ENCODE data around the gene TMPRSS11A.

The TMPRSS11A gene

GRCh38 chr4:67918428-67918827 is 44.9 kb downstream of the TMPRSS11A start:
- no peaks in the 10 kb centered on the region for H3K9me3 ChIP-seq (ENCODE audit: control insufficient read depth in 5 of 5, low read length in 5 of 5)
- no peaks in the 10 kb centered on the region for H3K4me1 ChIP-seq (ENCODE audit: control insufficient read depth in 5 of 5, insufficient read depth in 5 of 5, low read length in 5 of 5)
- H3K27me3 ChIP-seq (ENCODE audit: control insufficient read depth in 5 of 5, insufficient read depth in 4 of 5, low read length in 5 of 5): no peaks in the 10 kb centered on the region
- no peak overlapping the region for H3K9ac ChIP-seq (ENCODE audit: low read length in 5 of 5)
- H3K27ac ChIP-seq (ENCODE audit: low read depth, low read length): no peak overlapping the region
- no peaks in the 10 kb centered on the region for H3K36me3 ChIP-seq (ENCODE audit: control insufficient read depth in 5 of 5, insufficient read depth in 5 of 5, low read length in 5 of 5)
- no peak overlapping the region for H3K4me3 ChIP-seq (ENCODE audit: low read depth in 1 of 5, low read length in 5 of 5)

- Histone ChIP-seq H3K4me1 (ENCODE audit: control insufficient read depth in 5 of 5, insufficient read depth in 5 of 5, low read length in 5 of 5) (no peaks in the 10 kb centered on the region), H3K9me3 (ENCODE audit: control insufficient read depth in 5 of 5, low read length in 5 of 5) (no peaks in the 10 kb centered on the region), H3K27me3 (ENCODE audit: control insufficient read depth in 5 of 5, insufficient read depth in 4 of 5, low read length in 5 of 5) (no peaks in the 10 kb centered on the region), H3K9ac (ENCODE audit: low read length in 5 of 5) (no peak overlapping the region), H3K36me3 (ENCODE audit: control insufficient read depth in 5 of 5, insufficient read depth in 5 of 5, low read length in 5 of 5) (no peaks in the 10 kb centered on the region), H3K27ac (ENCODE audit: low read depth, low read length) (no peak overlapping the region), H3K4me3 (ENCODE audit: low read depth in 1 of 5, low read length in 5 of 5) (no peak overlapping the region)
Measured at GRCh38 chr4:67915400-67915966, 47.8 kb downstream of the TMPRSS11A start.

DNA sequence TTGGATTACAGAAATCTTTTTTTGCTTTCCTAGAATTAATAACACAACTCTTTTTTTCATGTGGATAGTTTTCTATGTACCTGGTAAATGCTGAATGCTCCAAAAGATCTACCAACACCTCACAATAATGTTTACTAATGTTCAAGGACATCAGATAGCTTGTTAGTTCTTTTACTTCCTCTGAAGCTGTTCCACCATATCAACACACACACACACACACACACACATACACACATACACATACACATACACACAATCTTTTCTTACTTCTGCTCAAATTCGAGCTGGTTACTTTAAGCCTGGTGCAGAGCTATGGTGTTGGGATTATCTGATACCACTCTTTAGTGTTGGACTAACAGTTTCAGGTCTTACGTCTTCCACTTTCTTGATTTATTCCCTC is 51.2 kb downstream of the TMPRSS11A start:
- Histone ChIP-seq H3K9me3 (ENCODE audit: control insufficient read depth in 5 of 5, low read length in 5 of 5) (no peaks in the 10 kb centered on the region), H3K27ac (ENCODE audit: low read depth, low read length) (no peak overlapping the region), H3K36me3 (ENCODE audit: control insufficient read depth in 5 of 5, insufficient read depth in 5 of 5, low read length in 5 of 5) (no peaks in the 10 kb centered on the region), H3K27me3 (ENCODE audit: control insufficient read depth in 5 of 5, insufficient read depth in 4 of 5, low read length in 5 of 5) (no peaks in the 10 kb centered on the region), H3K4me1 (ENCODE audit: control insufficient read depth in 5 of 5, insufficient read depth in 5 of 5, low read length in 5 of 5) (peaks cover 0 to 3% (median 0%) of the 10 kb centered on the region in 5 donors), H3K4me3 (ENCODE audit: low read depth in 1 of 5, low read length in 5 of 5) (no peak overlapping the region), H3K9ac (ENCODE audit: low read length in 5 of 5) (no peak overlapping the region)

DNA sequence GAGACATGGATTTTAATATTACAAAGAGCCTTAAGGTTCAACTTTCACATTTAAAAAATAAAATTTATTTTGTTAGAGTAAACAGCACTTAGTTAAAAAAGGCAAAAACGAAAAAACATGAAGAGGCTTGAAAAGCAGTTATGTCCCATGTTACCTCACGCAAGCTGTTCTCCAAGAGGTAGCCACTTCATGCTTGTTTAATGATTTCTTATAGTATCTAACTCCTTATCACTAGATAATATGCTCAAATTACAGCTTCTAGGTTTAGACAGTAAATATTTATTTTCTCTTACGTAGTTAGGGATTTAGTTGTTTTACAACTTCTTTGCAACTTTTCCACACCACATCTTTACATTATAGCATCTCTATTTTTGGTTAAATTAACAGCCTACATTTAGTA is 51.7 kb downstream of the TMPRSS11A start:
- Histone ChIP-seq H3K9ac (ENCODE audit: low read length in 5 of 5) (no peak overlapping the region), H3K9me3 (ENCODE audit: control insufficient read depth in 5 of 5, low read length in 5 of 5) (no peaks in the 10 kb centered on the region), H3K36me3 (ENCODE audit: control insufficient read depth in 5 of 5, insufficient read depth in 5 of 5, low read length in 5 of 5) (no peaks in the 10 kb centered on the region), H3K27ac (ENCODE audit: low read depth, low read length) (no peak overlapping the region), H3K4me3 (ENCODE audit: low read depth in 1 of 5, low read length in 5 of 5) (no peak overlapping the region), H3K27me3 (ENCODE audit: control insufficient read depth in 5 of 5, insufficient read depth in 4 of 5, low read length in 5 of 5) (no peaks in the 10 kb centered on the region), H3K4me1 (ENCODE audit: control insufficient read depth in 5 of 5, insufficient read depth in 5 of 5, low read length in 5 of 5) (peaks cover 0 to 3% (median 0%) of the 10 kb centered on the region in 5 donors)

- H3K9me3 ChIP-seq (ENCODE audit: control insufficient read depth in 5 of 5, low read length in 5 of 5): no peaks in the 10 kb centered on the region
- no peaks in the 10 kb centered on the region for H3K36me3 ChIP-seq (ENCODE audit: control insufficient read depth in 5 of 5, insufficient read depth in 5 of 5, low read length in 5 of 5)
- peaks cover 0 to 3% (median 0%) of the 10 kb centered on the region in 5 donors for H3K4me1 ChIP-seq (ENCODE audit: control insufficient read depth in 5 of 5, insufficient read depth in 5 of 5, low read length in 5 of 5)
- no peaks in the 10 kb centered on the region for H3K27me3 ChIP-seq (ENCODE audit: control insufficient read depth in 5 of 5, insufficient read depth in 4 of 5, low read length in 5 of 5)
- no peak overlapping the region for H3K27ac ChIP-seq (ENCODE audit: low read depth, low read length)
- no peak overlapping the region for H3K4me3 ChIP-seq (ENCODE audit: low read depth in 1 of 5, low read length in 5 of 5)
- H3K9ac ChIP-seq (ENCODE audit: low read length in 5 of 5): no peak overlapping the region
Measured at GRCh38 chr4:67911141-67911540, 52.2 kb downstream of the TMPRSS11A start.

DNA sequence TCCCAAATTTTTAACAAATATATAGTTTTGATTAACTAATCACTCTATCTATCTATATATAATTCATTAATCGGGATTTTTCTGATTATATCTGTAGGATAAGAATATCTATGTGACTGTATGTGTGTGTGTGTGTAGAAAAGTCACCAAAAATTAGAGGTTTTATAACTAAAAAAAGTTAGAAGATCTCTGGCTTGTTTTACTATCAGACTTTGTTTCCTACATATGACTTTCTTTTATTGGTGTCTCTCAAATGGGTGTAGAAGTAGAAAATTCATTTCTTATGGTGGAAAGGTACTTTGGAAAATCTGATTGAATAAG is 52.7 kb downstream of the TMPRSS11A start:
- H3K27ac ChIP-seq (ENCODE audit: low read depth, low read length): no peak overlapping the region

DNA sequence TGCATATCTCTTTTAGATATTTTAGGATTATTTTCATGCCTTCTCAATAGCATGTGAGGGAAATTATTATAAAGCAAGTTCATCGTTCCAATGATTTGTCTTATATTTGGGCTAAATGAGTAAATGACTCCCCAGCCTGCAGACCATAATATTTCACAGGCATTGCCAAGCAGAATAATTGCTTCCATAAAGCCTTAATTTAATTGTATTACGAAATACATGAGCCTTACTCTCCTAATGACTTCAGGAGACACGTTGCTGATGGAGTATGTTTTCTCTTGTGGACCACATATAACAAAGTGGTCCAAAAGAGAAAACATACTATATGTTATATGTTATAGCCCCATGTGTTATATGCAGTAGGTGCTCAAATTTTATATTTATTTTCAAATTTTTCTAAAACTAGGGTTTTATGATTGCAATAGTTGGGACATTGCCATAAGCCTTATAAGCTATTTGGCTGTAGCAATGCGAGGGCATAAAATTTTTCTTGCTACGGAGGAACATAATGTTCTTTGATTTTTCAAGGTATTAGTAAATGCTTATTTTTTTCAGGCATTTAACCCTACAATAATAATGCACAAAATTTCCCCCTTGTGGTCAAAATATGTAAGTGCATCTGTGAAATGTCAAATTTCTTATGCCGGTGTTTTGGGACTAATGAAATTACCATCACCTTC is 53.2 kb downstream of the TMPRSS11A start:
- Histone ChIP-seq H3K9me3 (ENCODE audit: control insufficient read depth in 5 of 5, low read length in 5 of 5) (no peaks in the 10 kb centered on the region), H3K4me1 (ENCODE audit: control insufficient read depth in 5 of 5, insufficient read depth in 5 of 5, low read length in 5 of 5) (peaks cover 0 to 3% (median 0%) of the 10 kb centered on the region in 5 donors)

More for the DNA sequence above, 52.7 kb downstream of the TMPRSS11A start:
- H3K27me3 ChIP-seq (ENCODE audit: control insufficient read depth in 5 of 5, insufficient read depth in 4 of 5, low read length in 5 of 5): no peaks in the 10 kb centered on the region
- H3K9ac ChIP-seq (ENCODE audit: low read length in 5 of 5): no peak overlapping the region
- no peak overlapping the region for H3K4me3 ChIP-seq (ENCODE audit: low read depth in 1 of 5, low read length in 5 of 5)
- H3K36me3 ChIP-seq (ENCODE audit: control insufficient read depth in 5 of 5, insufficient read depth in 5 of 5, low read length in 5 of 5): no peaks in the 10 kb centered on the region
- no peaks in the 10 kb centered on the region for H3K9me3 ChIP-seq (ENCODE audit: control insufficient read depth in 5 of 5, low read length in 5 of 5)
- peaks cover 0 to 3% (median 0%) of the 10 kb centered on the region in 5 donors for H3K4me1 ChIP-seq (ENCODE audit: control insufficient read depth in 5 of 5, insufficient read depth in 5 of 5, low read length in 5 of 5)

GRCh38 chr4:67907650-67908049 is 55.6 kb downstream of the TMPRSS11A start:
- Histone ChIP-seq H3K9me3 (ENCODE audit: control insufficient read depth in 5 of 5, low read length in 5 of 5) (peaks cover 0 to 4% (median 0%) of the 10 kb centered on the region in 5 donors), H3K4me1 (ENCODE audit: control insufficient read depth in 5 of 5, insufficient read depth in 5 of 5, low read length in 5 of 5) (peaks cover 0 to 3% (median 0%) of the 10 kb centered on the region in 5 donors), H3K27me3 (ENCODE audit: control insufficient read depth in 5 of 5, insufficient read depth in 4 of 5, low read length in 5 of 5) (no peaks in the 10 kb centered on the region), H3K36me3 (ENCODE audit: control insufficient read depth in 5 of 5, insufficient read depth in 5 of 5, low read length in 5 of 5) (no peaks in the 10 kb centered on the region), H3K9ac (ENCODE audit: low read length in 5 of 5) (no peak overlapping the region), H3K27ac (ENCODE audit: low read depth, low read length) (no peak overlapping the region), H3K4me3 (ENCODE audit: low read depth in 1 of 5, low read length in 5 of 5) (no peak overlapping the region)

More for the DNA sequence above, 53.2 kb downstream of the TMPRSS11A start:
- H3K4me3 ChIP-seq (ENCODE audit: low read depth in 1 of 5, low read length in 5 of 5): no peak overlapping the region
- H3K27me3 ChIP-seq (ENCODE audit: control insufficient read depth in 5 of 5, insufficient read depth in 4 of 5, low read length in 5 of 5): no peaks in the 10 kb centered on the region
- H3K9ac ChIP-seq (ENCODE audit: low read length in 5 of 5): no peak overlapping the region
- no peaks in the 10 kb centered on the region for H3K36me3 ChIP-seq (ENCODE audit: control insufficient read depth in 5 of 5, insufficient read depth in 5 of 5, low read length in 5 of 5)
- H3K27ac ChIP-seq (ENCODE audit: low read depth, low read length): no peak overlapping the region

GRCh38 chr4:67899096-67899495 is 64.2 kb downstream of the TMPRSS11A start:
- Histone ChIP-seq H3K9me3 (ENCODE audit: control insufficient read depth in 5 of 5, low read length in 5 of 5) (peaks cover 0 to 4% (median 0%) of the 10 kb centered on the region in 5 donors), H3K4me1 (ENCODE audit: control insufficient read depth in 5 of 5, insufficient read depth in 5 of 5, low read length in 5 of 5) (no peaks in the 10 kb centered on the region), H3K27me3 (ENCODE audit: control insufficient read depth in 5 of 5, insufficient read depth in 4 of 5, low read length in 5 of 5) (no peaks in the 10 kb centered on the region), H3K36me3 (ENCODE audit: control insufficient read depth in 5 of 5, insufficient read depth in 5 of 5, low read length in 5 of 5) (no peaks in the 10 kb centered on the region), H3K9ac (ENCODE audit: low read length in 5 of 5) (no peak overlapping the region), H3K4me3 (ENCODE audit: low read depth in 1 of 5, low read length in 5 of 5) (no peak overlapping the region), H3K27ac (ENCODE audit: low read depth, low read length) (no peak overlapping the region)

DNA sequence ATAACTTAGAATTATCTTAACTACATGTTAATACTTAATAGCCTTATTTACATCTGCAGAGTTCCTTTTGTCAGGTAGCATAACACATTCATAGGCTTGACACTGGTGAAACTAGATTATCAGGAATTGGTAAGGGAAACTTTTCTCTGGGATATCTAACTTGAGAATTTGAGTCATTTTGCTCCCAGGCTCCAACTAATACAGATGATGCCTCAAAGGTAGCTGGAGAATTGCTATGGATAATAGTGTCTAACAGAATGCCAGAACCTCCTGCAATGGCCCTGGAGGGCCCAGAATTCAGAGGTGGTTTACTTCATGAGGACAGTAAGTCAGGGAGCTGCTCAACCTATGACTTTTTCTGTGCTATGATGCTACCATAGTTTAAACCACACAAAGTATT is 65.6 kb downstream of the TMPRSS11A start:
- no peaks in the 10 kb centered on the region for H3K36me3 ChIP-seq (ENCODE audit: control insufficient read depth in 5 of 5, insufficient read depth in 5 of 5, low read length in 5 of 5)
- no peaks in the 10 kb centered on the region for H3K4me1 ChIP-seq (ENCODE audit: control insufficient read depth in 5 of 5, insufficient read depth in 5 of 5, low read length in 5 of 5)
- H3K27ac ChIP-seq (ENCODE audit: low read depth, low read length): no peak overlapping the region
- no peak overlapping the region for H3K9ac ChIP-seq (ENCODE audit: low read length in 5 of 5)
- no peaks in the 10 kb centered on the region for H3K27me3 ChIP-seq (ENCODE audit: control insufficient read depth in 5 of 5, insufficient read depth in 4 of 5, low read length in 5 of 5)
- H3K9me3 ChIP-seq (ENCODE audit: control insufficient read depth in 5 of 5, low read length in 5 of 5): no peaks in the 10 kb centered on the region
- H3K4me3 ChIP-seq (ENCODE audit: low read depth in 1 of 5, low read length in 5 of 5): no peak overlapping the region

Measured in subcutaneous abdominal adipose tissue (tissue), 5 donors.